GM19328 (cell line): ENCODE measurements around the gene RNF7.
A peak's percentile ranks its signal among the peaks of the same experiment; 100 is the strongest.
"Not testable (repeated sequence)": the region's sequence is repeated elsewhere in the genome, so short reads cannot be mapped to it uniquely, and the experiment has no call there.

ENCODE experiments used
- ATAC-seq: cut with Tn5 transposase; IDR thresholded peaks from one replicate; pipeline ENCODE4 v1.9.1; 2021; ENCODE audit warnings: mild to moderate bottlenecking, moderate library complexity; ENCODE audit not compliant: unreplicated experiment

RNF7 gene

GRCh38 chr3:141738022-141738890, at the start of gene RNF7:
Gene RNF7 (plus strand): TSS chr3:141738298. CDS start chr3:141738342, 44 bp downstream.
- ATAC-seq: peak; percentile 96

- ATAC-seq: no peak
These were observed 47.5 kb upstream of the RNF7 start for GRCh38 chr3:141690431-141691072.

- not testable (repeated sequence) for ATAC-seq
These were observed 46.6 kb upstream of the RNF7 start for GRCh38 chr3:141691471-141691870.

GRCh38 chr3:141692973-141693372, 45.1 kb upstream of the RNF7 start:
- not testable (repeated sequence) for ATAC-seq

- ATAC-seq: no peak
These were observed 38.8 kb upstream of the RNF7 start for GRCh38 chr3:141699324-141699723.

GRCh38 chr3:141699897-141700296, 38.2 kb upstream of the RNF7 start:
- ATAC-seq: no peak

- ATAC-seq: not testable (repeated sequence)
These were observed 34.7 kb upstream of the RNF7 start for GRCh38 chr3:141703367-141703766.

- no peak for ATAC-seq
These were observed 30.3 kb upstream of the RNF7 start for GRCh38 chr3:141707741-141708203.

GRCh38 chr3:141708367-141708766, 29.7 kb upstream of the RNF7 start:
- no peak for ATAC-seq

- no peak for ATAC-seq
These were observed 28.9 kb upstream of the RNF7 start for GRCh38 chr3:141709126-141709770.

GRCh38 chr3:141710121-141710520, 28.0 kb upstream of the RNF7 start:
- no peak for ATAC-seq

- ATAC-seq: no peak
These were observed 27.0 kb upstream of the RNF7 start for GRCh38 chr3:141710888-141711616.

GRCh38 chr3:141714671-141715070, 23.4 kb upstream of the RNF7 start:
- no peak for ATAC-seq

- no peak for ATAC-seq
These were observed 16.0 kb upstream of the RNF7 start for GRCh38 chr3:141722081-141722480.

- no peak for ATAC-seq
These were observed 15.4 kb upstream of the RNF7 start for GRCh38 chr3:141722648-141723047.

- ATAC-seq: no peak
These were observed 14.8 kb upstream of the RNF7 start for GRCh38 chr3:141723255-141723654.

- no peak for ATAC-seq
These were observed 13.9 kb upstream of the RNF7 start for GRCh38 chr3:141724186-141724585.

GRCh38 chr3:141725036-141725435, 13.1 kb upstream of the RNF7 start:
- ATAC-seq: no peak

GRCh38 chr3:141726483-141726882, 11.6 kb upstream of the RNF7 start:
- no peak for ATAC-seq

GRCh38 chr3:141728355-141728892, 9.7 kb upstream of the RNF7 start:
- ATAC-seq: no peak

- ATAC-seq: no peak
These were observed 8.9 kb upstream of the RNF7 start for GRCh38 chr3:141729240-141729639.
